Hepatocyte (in vitro differentiated cells): Measurements from ENCODE around the gene ATXN7L1. TPM values are rescaled to one million over a fixed set of nuclear protein-coding genes. Genes with fewer than 3 reads are reported as not detected.

Source experiments
- DNase-seq: peaks from one replicate; pipeline ENCODE4 v3.0.0-alpha.2; 2016; ENCODE audit warnings: low spot score
- H2AFZ ChIP-seq: fragments of 200-600 bp; sonication (generic); 2 replicates; pipeline ENCODE4 v1.6.0; 2016; ENCODE audit warnings: antibody characterized with exemption, mild to moderate bottlenecking
- H3K27ac ChIP-seq: fragments of 200-600 bp; sonication (generic); 2 replicates; pipeline ENCODE4 v1.5.1; 2016; ENCODE audit warnings: mild to moderate bottlenecking
- H3K27me3 ChIP-seq: fragments of 200-600 bp; sonication (generic); 2 replicates; pipeline ENCODE4 v1.6.1; 2016
- H3K36me3 ChIP-seq: fragments of 200-600 bp; sonication (generic); replicated peaks from 2 replicates; pipeline ENCODE4 v1.5.1; 2016; ENCODE audit warnings: low read depth; ENCODE audit not compliant: insufficient read depth
- H3K4me1 ChIP-seq: fragments of 200-600 bp; sonication (generic); 2 replicates; pipeline ENCODE4 v1.5.1; 2016; ENCODE audit warnings: mild to moderate bottlenecking, moderate library complexity; ENCODE audit not compliant: insufficient read depth
- H3K4me2 ChIP-seq: fragments of 200-600 bp; sonication (generic); 2 replicates; pipeline ENCODE4 v1.6.0; 2016
- H3K4me3 ChIP-seq: fragments of 200-600 bp; sonication (generic); 2 replicates; pipeline ENCODE4 v1.5.1; 2016; ENCODE audit warnings: mild to moderate bottlenecking
- H3K79me2 ChIP-seq: fragments of 200-600 bp; sonication (generic); 2 replicates; pipeline ENCODE4 v1.6.0; 2017; ENCODE audit warnings: mild to moderate bottlenecking
- H3K9me2 ChIP-seq: fragments of 200-600 bp; sonication (generic); replicated peaks from 2 replicates; pipeline ENCODE4 v1.6.0; 2017; ENCODE audit warnings: mild to moderate bottlenecking; ENCODE audit not compliant: insufficient read depth
- H3K9me3 ChIP-seq: fragments of 200-600 bp; sonication (generic); 2 replicates; pipeline ENCODE4 v1.5.1; 2016; ENCODE audit warnings: low read depth, mild to moderate bottlenecking
- H4K20me1 ChIP-seq: fragments of 200-600 bp; sonication (generic); 2 replicates; pipeline ENCODE4 v1.6.0; 2016; ENCODE audit warnings: mild to moderate bottlenecking; ENCODE audit not compliant: insufficient read depth, poor library complexity, severe bottlenecking
- EZH2 ChIP-seq: fragments of 200-600 bp; sonication (generic); IDR thresholded peaks from 2 replicates; pipeline ENCODE4 v1.6.1; 2016; ENCODE audit warnings: antibody characterized with exemption, mild to moderate bottlenecking, borderline replicate concordance
- EZH2phosphoT487 ChIP-seq: fragments of 200-600 bp; sonication (generic); IDR thresholded peaks from one replicate; pipeline ENCODE4 v1.6.1; 2018; ENCODE audit warnings: antibody characterized with exemption, mild to moderate bottlenecking, low read depth, moderate library complexity; ENCODE audit not compliant: unreplicated experiment, severe bottlenecking
- WGBS: methylation state at CpG from one replicate; pipeline ENCODE4 v1.1.6; 2016; ENCODE audit warnings: low lambda C conversion rate; ENCODE audit errors: missing lambda C conversion rate; 5-methylcytosine and 5-hydroxymethylcytosine counted together
- polyA plus RNA-seq: library from polyadenylated mRNA; unstranded; fragments of >200 nt; fragmentation: Nextera tagmentation; extraction: Ambion mirVana; gene quantifications from 2 replicates; pipeline ENCODE4 v1.2.1, GENCODE V29; 2016
- total RNA-seq: library from RNA; depleted of rRNA; stranded (reverse); fragments of >200 nt; gene quantifications from 2 replicates; pipeline ENCODE4 v1.2.3, GENCODE V29; 2014
- TF ChIP-seq, protein P1 (sequence below): fragments of 200-600 bp; sonication (generic); IDR thresholded peaks from 2 replicates; pipeline ENCODE4 v1.5.1; 2016; ENCODE audit warnings: antibody characterized with exemption, mild to moderate bottlenecking; ENCODE audit not compliant: poor library complexity

The ATXN7L1 gene
- total and polyA plus RNA-seq, 2 experiments from 2014 or later: 8.9 to 9.3 TPM

DNA sequence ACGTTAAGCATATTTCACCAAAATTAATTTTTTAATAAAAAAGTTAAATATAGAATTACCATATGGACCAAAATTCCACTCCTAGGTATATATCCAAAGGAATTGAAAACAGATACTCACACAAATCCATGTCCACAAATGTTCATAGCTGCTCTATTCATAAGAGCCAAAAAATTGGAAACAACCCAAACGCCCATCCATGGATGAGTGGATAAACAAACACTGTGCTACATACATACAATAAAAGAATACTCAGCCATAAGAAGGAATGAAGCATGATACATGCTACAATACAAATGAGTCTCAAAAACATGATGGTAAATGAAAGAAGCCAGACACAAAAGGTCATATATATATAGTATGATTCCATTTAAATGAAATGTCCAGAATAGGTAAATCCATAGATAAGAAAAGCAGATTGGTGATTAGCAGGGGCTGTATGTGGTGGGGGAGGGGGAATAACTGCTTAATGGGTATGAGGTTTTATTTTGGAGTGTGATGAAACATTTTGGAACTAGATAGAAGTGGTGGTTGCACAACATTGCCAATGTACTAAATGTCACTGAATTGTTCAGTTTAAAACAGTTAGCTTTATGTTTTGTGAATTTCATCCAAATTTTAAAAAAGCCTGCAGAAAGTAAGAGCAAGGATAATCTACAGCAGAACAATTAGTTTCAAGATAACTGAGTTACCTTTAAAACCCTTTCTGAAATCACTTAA, 193.9 kb downstream of the ATXN7L1 start:
- Histone ChIP-seq H3K27ac (no peak overlapping the region), H3K27me3 (no peaks in the 10 kb centered on the region), H2AFZ (no peak overlapping the region), H3K9me2 (no peaks in the 10 kb centered on the region), H3K9me3 (no peaks in the 10 kb centered on the region), H3K4me3 (no peak overlapping the region), H4K20me1 (no peaks in the 10 kb centered on the region), H3K4me1 (peaks cover 9% of the 10 kb centered on the region), H3K79me2 (no peaks in the 10 kb centered on the region), H3K4me2 (no peak overlapping the region), H3K36me3 (no peaks in the 10 kb centered on the region)
- TF ChIP-seq, protein P1, sequence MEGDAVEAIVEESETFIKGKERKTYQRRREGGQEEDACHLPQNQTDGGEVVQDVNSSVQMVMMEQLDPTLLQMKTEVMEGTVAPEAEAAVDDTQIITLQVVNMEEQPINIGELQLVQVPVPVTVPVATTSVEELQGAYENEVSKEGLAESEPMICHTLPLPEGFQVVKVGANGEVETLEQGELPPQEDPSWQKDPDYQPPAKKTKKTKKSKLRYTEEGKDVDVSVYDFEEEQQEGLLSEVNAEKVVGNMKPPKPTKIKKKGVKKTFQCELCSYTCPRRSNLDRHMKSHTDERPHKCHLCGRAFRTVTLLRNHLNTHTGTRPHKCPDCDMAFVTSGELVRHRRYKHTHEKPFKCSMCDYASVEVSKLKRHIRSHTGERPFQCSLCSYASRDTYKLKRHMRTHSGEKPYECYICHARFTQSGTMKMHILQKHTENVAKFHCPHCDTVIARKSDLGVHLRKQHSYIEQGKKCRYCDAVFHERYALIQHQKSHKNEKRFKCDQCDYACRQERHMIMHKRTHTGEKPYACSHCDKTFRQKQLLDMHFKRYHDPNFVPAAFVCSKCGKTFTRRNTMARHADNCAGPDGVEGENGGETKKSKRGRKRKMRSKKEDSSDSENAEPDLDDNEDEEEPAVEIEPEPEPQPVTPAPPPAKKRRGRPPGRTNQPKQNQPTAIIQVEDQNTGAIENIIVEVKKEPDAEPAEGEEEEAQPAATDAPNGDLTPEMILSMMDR: no peak
- no peak for TF ChIP-seq EZH2phosphoT487
- TF ChIP-seq EZH2: no peak
- 93% methylated on average over 2 of the region's 2 CpGs for WGBS
- DNase-seq: no peak

DNA sequence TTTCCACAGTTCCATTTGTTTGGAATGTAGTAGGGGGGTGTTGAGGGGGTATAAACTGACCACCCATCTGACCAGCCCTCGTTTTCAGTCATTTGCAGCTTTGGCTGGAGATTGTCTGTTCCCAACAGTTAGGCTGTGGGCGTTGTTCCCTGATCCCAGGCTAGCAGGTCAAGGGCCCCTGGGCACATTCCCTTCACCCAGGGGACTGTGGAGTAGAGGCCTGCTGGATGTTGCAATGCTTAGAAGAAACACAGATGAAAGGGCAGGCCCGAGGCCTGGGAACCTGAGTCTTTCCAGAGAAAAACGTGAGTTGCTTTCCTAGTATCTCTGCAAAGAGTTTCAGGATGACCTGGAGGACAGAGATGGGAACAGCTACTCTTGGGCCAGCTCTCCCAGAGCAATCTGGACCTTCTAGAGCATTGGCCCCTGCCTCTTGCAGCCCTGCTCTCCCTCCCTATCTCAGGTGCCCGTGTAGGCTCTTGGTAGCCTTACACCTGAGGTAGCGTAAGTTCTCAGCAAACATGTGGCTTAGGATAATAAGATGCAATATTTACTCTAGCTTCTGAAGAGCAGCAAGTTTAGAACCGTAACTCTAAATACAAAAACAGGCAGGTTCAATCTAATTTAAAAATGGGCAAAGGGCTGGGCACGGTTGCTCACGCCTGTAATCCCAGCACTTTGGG, 195.8 kb downstream of the ATXN7L1 start:
- Histone ChIP-seq H3K79me2 (no peaks in the 10 kb centered on the region), H3K4me3 (no peak overlapping the region), H3K4me1 (peaks cover 9% of the 10 kb centered on the region), H3K27me3 (no peaks in the 10 kb centered on the region), H2AFZ (no peak overlapping the region), H3K9me3 (no peaks in the 10 kb centered on the region), H3K9me2 (no peaks in the 10 kb centered on the region), H3K27ac (no peak overlapping the region), H3K36me3 (no peaks in the 10 kb centered on the region), H3K4me2 (no peak overlapping the region), H4K20me1 (no peaks in the 10 kb centered on the region)
- DNase-seq: no peak
- TF ChIP-seq, protein P1: no peak
- TF ChIP-seq EZH2 (no peak), EZH2phosphoT487 (no peak)
- WGBS: 68% methylated on average over 9 of the region's 9 CpGs

DNA sequence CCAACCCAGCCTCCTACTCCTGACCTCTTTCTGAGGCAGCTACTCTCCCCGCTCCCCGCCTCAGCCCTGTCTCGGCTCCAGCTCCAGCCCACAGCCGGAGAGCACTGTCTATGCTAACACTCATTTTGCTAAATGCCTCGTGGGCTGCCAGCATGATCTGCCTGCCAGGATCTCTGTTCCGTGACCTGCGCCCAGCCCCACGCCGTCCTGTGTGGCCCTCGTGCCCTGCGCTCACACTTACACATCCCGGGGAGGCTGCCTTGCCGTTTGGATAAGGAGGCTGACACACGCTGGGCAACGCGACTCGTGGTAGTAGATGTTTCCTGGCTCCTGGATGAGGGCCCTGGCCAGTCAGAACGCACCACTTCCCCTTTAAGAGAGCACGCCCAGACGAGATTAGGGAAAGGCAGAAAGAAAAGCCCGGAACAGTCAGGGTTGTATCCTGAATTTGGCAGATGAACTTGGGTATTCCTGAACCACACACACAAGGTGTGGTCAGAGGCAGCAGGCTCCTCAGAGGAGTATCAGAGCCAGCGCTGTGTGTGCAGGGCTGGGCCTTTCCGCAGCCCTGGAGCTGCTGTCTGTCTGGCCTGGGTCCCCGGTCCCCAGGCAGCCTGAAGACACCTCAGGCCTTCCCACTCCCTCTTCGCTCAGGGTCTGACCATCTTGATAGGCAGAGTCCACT, 197.4 kb downstream of the ATXN7L1 start:
- H4K20me1 ChIP-seq: no peaks in the 10 kb centered on the region
- DNase-seq: no peak
- H3K4me3 ChIP-seq: no peak overlapping the region
- TF ChIP-seq EZH2phosphoT487 (no peak), EZH2 (no peak)
- TF ChIP-seq, protein P1: no peak
- no peaks in the 10 kb centered on the region for H3K9me2 ChIP-seq
- no peak overlapping the region for H3K27ac ChIP-seq
- H3K4me1 ChIP-seq: peaks cover 9% of the 10 kb centered on the region
- no peaks in the 10 kb centered on the region for H3K27me3 ChIP-seq
- no peaks in the 10 kb centered on the region for H3K36me3 ChIP-seq
- no peak overlapping the region for H2AFZ ChIP-seq
- H3K4me2 ChIP-seq: no peak overlapping the region
- no peaks in the 10 kb centered on the region for H3K9me3 ChIP-seq
- WGBS: 76% methylated on average over 25 of the region's 25 CpGs
- H3K79me2 ChIP-seq: no peaks in the 10 kb centered on the region
